Measurements from ENCODE around the gene XXYLT1.

- TF ChIP-seq SIN3A (IDR thresholded peaks at IDR 0.05; ENCODE audit: low read depth, low read length) (no peak), TCF7 (IDR thresholded peaks at IDR 0.05; ENCODE audit: borderline replicate concordance) (no peak), CHD2 (IDR thresholded peaks at IDR 0.05; ENCODE audit: borderline replicate concordance, low read depth, low read length) (no peak), KAT2A (conservative IDR thresholded peaks at IDR 0.05; ENCODE audit: control insufficient read depth, low read depth, low read length) (no peak), POLR2AphosphoS5 (IDR thresholded peaks at IDR 0.05; ENCODE audit: low read length) (no peak), EP300 (IDR thresholded peaks at IDR 0.05; ENCODE audit: borderline replicate concordance in 1 of 2, control insufficient read depth in 1 of 2, low read depth in 2 of 2, low read length in 2 of 2) (no peak), YY1 (IDR thresholded peaks at IDR 0.05; ENCODE audit: low read depth, low read length) (no peak), USF1 (IDR thresholded peaks at IDR 0.05; ENCODE audit: borderline replicate concordance, extremely low read length, insufficient read depth, low read depth, low read length) (no peak), CREB1 (IDR thresholded peaks at IDR 0.05; ENCODE audit: low read depth) (no peak), ZNF24 (IDR thresholded peaks at IDR 0.05) (no peak)
- TF ChIP-seq, protein P1, sequence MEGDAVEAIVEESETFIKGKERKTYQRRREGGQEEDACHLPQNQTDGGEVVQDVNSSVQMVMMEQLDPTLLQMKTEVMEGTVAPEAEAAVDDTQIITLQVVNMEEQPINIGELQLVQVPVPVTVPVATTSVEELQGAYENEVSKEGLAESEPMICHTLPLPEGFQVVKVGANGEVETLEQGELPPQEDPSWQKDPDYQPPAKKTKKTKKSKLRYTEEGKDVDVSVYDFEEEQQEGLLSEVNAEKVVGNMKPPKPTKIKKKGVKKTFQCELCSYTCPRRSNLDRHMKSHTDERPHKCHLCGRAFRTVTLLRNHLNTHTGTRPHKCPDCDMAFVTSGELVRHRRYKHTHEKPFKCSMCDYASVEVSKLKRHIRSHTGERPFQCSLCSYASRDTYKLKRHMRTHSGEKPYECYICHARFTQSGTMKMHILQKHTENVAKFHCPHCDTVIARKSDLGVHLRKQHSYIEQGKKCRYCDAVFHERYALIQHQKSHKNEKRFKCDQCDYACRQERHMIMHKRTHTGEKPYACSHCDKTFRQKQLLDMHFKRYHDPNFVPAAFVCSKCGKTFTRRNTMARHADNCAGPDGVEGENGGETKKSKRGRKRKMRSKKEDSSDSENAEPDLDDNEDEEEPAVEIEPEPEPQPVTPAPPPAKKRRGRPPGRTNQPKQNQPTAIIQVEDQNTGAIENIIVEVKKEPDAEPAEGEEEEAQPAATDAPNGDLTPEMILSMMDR (IDR thresholded peaks at IDR 0.05 in 2 of 3, conservative IDR thresholded peaks at IDR 0.05 in 1 of 3; ENCODE audit: control insufficient read depth in 2 of 3, extremely low read depth in 1 of 3, insufficient read depth in 1 of 3, low read depth in 3 of 3, low read length in 3 of 3) = no peak
- TF ChIP-seq, protein P2, sequence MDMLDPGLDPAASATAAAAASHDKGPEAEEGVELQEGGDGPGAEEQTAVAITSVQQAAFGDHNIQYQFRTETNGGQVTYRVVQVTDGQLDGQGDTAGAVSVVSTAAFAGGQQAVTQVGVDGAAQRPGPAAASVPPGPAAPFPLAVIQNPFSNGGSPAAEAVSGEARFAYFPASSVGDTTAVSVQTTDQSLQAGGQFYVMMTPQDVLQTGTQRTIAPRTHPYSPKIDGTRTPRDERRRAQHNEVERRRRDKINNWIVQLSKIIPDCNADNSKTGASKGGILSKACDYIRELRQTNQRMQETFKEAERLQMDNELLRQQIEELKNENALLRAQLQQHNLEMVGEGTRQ (IDR thresholded peaks at IDR 0.05; ENCODE audit: borderline replicate concordance, low read depth, low read length) = no peak
Measured at GRCh38 chr3:195122261-195122660, 148.7 kb downstream of the XXYLT1 start.
